T-helper 2 cell (primary cell): ENCODE results near the gene FGFRL1.
A peak's percentile ranks its signal among the peaks of the same experiment; 100 is the strongest.

Source experiments
- DNase-seq, 5 experiments: peaks; one replicate each; pipeline versions ENCODE4 v3.0.0 to v3.0.0-alpha.2; 2012 to 2022

Gene FGFRL1

GRCh38 chr4:1055721-1056590 is 44.5 kb downstream of the FGFRL1 start:
- DNase-seq: peak; percentile 46 to 93 (median 68)

DNA sequence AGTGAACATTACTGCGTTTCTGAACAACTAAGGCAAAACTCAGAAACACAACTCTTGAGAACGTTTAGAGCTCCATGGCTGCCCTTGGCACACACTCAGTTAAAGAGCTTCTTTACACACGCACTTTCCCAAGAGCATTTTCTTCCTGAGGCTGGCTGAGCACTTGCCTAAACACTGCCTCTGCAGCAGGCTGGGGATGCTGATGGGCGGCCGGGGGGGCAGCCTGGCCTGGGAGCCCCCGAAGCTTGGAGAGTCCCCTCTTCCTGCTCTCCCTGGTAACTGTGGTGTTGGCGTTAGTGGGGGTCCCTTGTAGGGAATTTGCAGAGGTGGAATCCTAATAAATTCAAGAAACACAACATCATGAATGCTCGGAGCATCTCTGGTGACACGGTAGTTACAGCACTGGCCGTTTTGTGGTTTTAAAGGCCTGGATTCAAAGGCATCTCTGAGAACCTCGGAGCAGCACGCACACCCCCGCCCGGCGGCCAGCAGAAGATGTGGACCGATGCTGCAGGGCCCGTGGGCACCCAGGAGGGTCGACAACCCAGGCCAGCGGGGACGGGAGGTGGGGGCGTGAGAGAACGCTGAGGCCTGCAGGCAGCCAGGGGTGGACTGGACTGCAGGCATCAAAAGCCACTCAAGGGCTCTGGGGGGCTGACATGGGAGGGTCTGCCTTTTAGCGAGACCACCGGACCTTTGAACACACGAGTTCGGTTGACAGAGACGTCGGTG is 45.4 kb downstream of the FGFRL1 start:
- DNase-seq: no peak

GRCh38 chr4:1057403-1057745 is 45.9 kb downstream of the FGFRL1 start:
- no peak for DNase-seq

DNA sequence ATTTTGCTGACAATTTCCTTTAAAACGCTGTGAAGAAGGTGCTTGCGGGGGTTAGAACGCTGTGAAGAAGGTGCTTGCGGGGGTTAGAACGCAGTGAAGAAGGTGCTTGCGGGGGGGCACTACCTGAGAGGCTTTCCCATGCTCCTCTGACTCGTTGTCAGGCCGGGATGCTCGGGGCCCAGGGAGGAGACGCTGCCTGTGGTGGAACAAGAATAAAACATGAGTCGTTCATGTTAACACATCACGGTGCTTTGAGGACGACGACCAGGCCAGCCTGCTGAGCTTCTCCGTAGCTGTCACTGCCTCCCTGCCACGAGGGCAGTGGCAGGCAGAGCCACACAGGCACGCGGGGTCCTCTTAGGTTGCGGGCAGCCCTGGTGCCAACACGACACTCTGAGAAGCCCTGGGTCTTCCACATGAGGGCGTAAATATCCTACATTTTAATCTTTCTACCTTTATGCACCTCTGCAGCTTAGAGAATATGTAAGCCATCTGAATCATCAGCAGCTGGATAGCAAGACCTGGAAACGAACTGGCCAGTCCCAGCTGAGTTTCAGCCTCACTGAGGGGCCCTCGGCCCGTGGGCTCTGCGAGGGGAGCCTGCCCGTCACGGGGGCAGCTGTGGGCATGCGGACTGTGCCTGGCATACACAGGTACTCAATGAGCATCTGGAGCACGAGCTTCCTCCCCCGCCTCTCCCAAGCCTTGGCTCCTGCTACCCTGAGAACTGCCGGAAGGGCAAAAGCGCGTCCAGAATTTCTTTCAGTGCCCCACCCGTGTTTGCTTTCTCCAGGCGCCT is 47.0 kb downstream of the FGFRL1 start:
- DNase-seq: no peak

- DNase-seq: no peak
Measured at GRCh38 chr4:1058997-1059665, 47.7 kb downstream of the FGFRL1 start.

DNA sequence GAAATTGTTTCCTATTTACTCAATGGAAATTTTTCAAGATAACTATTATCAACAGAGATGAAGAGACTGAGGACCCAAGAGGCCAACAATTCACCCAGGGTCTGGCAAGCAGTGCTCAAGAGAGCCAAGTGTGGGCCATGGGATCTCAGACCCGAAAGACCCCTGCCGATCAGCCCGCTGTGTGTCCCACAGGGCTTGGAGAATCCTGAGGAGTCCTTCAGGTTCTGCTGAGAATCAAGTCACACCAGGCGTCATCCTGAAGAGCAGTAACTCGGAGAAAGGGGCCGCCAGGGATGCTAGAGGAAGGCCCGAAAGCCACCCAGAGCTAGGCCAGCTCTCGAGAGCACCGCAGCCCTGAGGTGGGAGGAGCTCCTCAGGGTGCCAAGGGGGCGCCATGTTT is 48.7 kb downstream of the FGFRL1 start:
- DNase-seq: no peak

DNA sequence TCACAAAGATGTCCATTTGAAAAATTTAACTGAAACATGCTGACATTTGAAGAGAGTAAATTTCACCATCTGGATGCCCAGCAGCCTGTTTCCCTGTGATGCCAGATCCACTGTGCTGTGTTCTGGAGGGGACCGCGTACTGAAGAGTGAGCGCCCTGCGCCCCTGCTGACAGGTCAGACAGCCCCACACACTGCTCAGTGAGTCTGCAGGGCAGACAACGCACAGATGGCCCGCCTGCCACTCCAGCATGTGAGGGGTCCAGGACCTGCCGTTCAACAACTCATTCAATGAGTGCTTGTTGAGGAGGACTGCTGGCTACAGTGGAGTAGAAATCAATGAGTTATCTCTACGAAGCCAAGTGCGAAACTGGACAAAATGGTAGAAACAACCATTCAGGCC is 49.2 kb downstream of the FGFRL1 start:
- no peak for DNase-seq

- no peak for DNase-seq
Measured at GRCh38 chr4:1061056-1061700, 49.8 kb downstream of the FGFRL1 start.

- DNase-seq: no peak
Measured at GRCh38 chr4:1061760-1062159, 50.3 kb downstream of the FGFRL1 start.

DNA sequence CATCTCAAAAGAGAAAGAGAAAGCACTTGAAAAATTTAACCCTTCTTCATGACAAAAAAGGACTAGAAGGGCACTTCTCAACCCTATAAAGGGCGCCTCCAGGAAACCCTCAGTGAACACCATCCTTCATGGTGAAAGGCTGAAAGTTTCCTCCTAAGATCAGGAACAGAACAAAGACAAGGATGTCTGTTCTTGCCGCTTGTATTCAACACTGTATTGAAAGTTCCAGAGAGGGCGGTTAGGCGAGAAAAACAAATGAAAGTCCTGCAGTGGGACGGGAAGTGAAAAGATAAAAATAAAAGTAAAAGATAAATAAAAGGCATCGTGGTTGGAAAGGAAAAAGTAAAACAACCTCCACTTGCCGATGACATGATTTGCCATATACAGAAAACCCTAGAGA is 51.0 kb downstream of the FGFRL1 start:
- no peak for DNase-seq

GRCh38 chr4:1065732-1066131 is 54.3 kb downstream of the FGFRL1 start:
- DNase-seq: no peak

DNA sequence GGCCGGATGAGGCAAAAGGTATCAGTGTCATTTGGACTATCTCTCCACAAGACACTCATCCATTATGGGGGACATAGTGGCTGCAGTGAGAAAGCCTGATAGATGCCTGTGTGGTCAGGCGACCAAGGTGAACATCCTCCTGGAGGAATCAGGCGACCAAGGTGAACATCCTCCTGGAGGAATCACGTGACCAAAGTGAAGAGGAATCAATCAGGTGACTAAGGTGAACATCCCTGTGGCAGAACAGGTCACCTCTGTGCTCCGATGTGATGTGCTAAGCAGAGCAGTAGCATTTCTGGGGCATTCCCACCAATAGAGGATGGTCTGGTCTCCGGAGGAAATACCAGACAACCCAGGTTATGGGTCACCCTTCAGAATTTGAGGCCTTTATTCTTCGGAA is 58.0 kb downstream of the FGFRL1 start:
- DNase-seq: no peak

GRCh38 chr4:1072830-1073446 is 61.5 kb downstream of the FGFRL1 start:
- peak in 4 of 5 experiments; percentile 16 to 62 (median 36) for DNase-seq

GRCh38 chr4:1074077-1074476 is 62.7 kb downstream of the FGFRL1 start:
- DNase-seq: no peak

DNA sequence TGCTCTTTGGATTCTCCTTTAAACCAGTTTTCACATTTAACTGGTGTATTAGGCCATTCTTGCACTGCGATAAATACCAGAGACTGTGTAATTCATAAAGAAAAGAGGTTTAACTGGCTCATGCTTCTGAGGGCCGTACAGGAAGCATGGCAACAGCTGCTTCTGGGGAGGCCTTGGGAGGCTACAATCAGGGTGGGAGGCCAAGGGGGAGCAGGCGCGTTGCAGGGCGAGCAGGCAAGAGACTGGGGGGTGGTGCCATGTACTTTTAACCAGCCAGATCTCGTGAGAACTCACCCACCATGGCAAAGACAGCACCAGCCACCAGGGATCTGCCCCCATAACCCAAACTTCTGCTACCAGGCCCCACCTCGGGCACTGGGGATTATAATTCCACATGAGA is 63.8 kb downstream of the FGFRL1 start:
- DNase-seq: no peak

DNA sequence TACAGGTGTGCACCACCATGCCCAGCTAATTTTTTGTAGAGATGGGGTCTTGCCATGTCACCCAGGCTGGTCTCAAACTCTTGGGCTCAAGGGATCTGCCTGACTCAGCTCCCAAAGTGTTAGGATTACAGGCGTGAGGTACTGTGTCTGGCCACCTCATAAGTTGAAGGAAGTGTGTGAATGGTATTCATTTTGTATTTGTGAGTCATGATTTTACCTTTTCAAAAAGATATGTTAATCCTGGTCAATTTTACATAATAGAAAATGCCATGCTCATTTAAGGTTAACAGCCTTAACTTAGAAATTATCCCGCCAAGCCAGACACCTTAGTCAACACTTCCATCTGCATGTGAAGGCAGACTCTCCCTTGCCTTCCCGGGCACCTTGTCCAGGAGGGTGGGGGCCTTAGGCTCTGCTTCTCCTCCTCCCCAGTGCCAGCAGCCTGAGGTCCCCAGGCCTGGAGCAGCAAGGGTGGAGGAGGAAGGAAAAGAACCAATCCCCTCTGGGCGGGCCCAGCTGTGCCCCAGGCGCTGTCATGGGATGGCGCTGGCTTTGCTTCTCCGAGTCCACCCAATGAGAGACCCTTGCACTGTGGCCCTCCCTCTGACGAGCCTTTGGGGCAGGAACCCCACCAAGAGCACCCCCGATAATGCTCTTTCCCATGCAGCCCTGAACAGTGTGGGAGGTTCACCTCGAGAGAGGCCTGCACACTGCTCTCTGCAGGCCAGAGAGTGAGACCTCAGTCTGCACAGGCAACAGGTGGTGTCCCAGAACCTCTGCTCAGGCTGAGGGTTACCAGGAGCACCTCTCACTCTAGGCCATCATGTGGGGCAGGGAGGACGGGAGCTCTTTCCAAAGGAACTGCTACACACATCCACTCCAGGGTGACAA is 64.6 kb downstream of the FGFRL1 start:
- DNase-seq: no peak
